GM19397 (cell line): Measurements from ENCODE around the gene AKR1C3.
"Not testable (repeated sequence)": the region's sequence is repeated elsewhere in the genome, so short reads cannot be mapped to it uniquely, and the experiment has no call there.

Experiments used
- ATAC-seq: cut with Tn5 transposase; IDR thresholded peaks from one replicate; pipeline ENCODE4 v1.9.1; 2021; ENCODE audit warnings: mild to moderate bottlenecking, moderate library complexity; ENCODE audit not compliant: unreplicated experiment

Gene AKR1C3

GRCh38 chr10:5094265-5095205, at the start of gene AKR1C3:
Gene AKR1C3 (plus strand): TSS chr10:5094414. CDS start chr10:5094445, 31 bp downstream.
- ATAC-seq = no peak

GRCh38 chr10:5045095-5045494, 49.1 kb upstream of the AKR1C3 start:
- no peak for ATAC-seq

- no peak for ATAC-seq
These were observed 47.8 kb upstream of the AKR1C3 start for GRCh38 chr10:5046410-5046809.

- not testable (repeated sequence) for ATAC-seq
These were observed 47.2 kb upstream of the AKR1C3 start for GRCh38 chr10:5047055-5047454.

GRCh38 chr10:5047912-5048628, 46.1 kb upstream of the AKR1C3 start:
- no peak for ATAC-seq

- ATAC-seq = not testable (repeated sequence)
These were observed 41.2 kb upstream of the AKR1C3 start for GRCh38 chr10:5052951-5053500.

GRCh38 chr10:5054831-5055230, 39.4 kb upstream of the AKR1C3 start:
- ATAC-seq = not testable (repeated sequence)

- not testable (repeated sequence) for ATAC-seq
These were observed 34.9 kb upstream of the AKR1C3 start for GRCh38 chr10:5059267-5059666.

GRCh38 chr10:5060791-5061190, 33.4 kb upstream of the AKR1C3 start:
- not testable (repeated sequence) for ATAC-seq

- no peak for ATAC-seq
These were observed 29.6 kb upstream of the AKR1C3 start for GRCh38 chr10:5064656-5065055.

- no peak for ATAC-seq
These were observed 25.8 kb upstream of the AKR1C3 start for GRCh38 chr10:5068274-5068984.

- no peak for ATAC-seq
These were observed 23.4 kb upstream of the AKR1C3 start for GRCh38 chr10:5070648-5071410.

GRCh38 chr10:5071411-5072198, 22.6 kb upstream of the AKR1C3 start:
- no peak for ATAC-seq

GRCh38 chr10:5073659-5074058, 20.6 kb upstream of the AKR1C3 start:
- ATAC-seq = no peak

GRCh38 chr10:5076615-5077014, 17.6 kb upstream of the AKR1C3 start:
- ATAC-seq = no peak

GRCh38 chr10:5078547-5079180, 15.6 kb upstream of the AKR1C3 start:
- ATAC-seq = no peak

GRCh38 chr10:5079306-5079830, 14.8 kb upstream of the AKR1C3 start:
- ATAC-seq = no peak

GRCh38 chr10:5079836-5080235, 14.4 kb upstream of the AKR1C3 start:
- ATAC-seq = no peak

GRCh38 chr10:5081091-5081490, 13.1 kb upstream of the AKR1C3 start:
- no peak for ATAC-seq
